HG02884 (cell line): ENCODE measurements around the gene BANP.
"Not testable (repeated sequence)": the region's sequence is repeated elsewhere in the genome, so short reads cannot be mapped to it uniquely, and the experiment has no call there.

Source experiments
- ATAC-seq: cut with Tn5 transposase; IDR thresholded peaks from one replicate; pipeline ENCODE4 v1.9.1; 2021; ENCODE audit warnings: mild to moderate bottlenecking, moderate library complexity; ENCODE audit not compliant: unreplicated experiment

The BANP gene

DNA sequence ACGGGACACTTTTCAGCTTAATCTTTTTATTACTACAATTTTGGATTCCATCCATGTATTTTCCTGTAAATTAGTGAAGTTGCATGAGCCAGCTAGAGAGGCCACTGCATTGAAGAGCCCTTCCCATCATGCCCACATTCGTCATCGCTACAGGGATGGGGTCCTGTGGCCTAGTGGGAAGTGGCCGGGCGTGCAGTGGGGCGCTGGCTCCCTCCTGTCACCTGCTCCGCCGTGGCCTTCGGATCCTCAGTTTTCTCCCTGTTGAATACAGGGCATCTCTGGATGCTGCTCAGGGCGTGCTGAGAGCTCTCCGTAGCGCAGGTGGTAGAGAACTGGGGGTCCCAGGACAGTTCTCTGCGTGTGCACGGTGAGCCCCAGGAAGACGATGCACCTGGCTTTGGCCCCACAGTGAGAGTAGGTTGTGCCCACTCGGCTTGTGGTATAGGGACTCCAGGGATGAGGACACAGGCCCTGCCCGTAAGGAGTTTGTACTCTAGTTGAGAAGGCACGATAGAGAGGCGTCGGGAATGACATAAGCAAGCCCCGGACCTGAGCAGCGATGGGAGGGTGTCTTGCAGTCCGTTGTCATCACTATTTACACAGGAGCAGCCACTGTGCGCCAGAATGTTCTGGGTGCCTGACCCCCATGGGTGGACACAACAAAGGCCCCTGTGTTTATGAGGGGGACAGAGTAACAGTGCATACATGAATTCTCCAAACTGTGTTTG, 74.8 kb downstream of the BANP start:
- not testable (repeated sequence) for ATAC-seq

DNA sequence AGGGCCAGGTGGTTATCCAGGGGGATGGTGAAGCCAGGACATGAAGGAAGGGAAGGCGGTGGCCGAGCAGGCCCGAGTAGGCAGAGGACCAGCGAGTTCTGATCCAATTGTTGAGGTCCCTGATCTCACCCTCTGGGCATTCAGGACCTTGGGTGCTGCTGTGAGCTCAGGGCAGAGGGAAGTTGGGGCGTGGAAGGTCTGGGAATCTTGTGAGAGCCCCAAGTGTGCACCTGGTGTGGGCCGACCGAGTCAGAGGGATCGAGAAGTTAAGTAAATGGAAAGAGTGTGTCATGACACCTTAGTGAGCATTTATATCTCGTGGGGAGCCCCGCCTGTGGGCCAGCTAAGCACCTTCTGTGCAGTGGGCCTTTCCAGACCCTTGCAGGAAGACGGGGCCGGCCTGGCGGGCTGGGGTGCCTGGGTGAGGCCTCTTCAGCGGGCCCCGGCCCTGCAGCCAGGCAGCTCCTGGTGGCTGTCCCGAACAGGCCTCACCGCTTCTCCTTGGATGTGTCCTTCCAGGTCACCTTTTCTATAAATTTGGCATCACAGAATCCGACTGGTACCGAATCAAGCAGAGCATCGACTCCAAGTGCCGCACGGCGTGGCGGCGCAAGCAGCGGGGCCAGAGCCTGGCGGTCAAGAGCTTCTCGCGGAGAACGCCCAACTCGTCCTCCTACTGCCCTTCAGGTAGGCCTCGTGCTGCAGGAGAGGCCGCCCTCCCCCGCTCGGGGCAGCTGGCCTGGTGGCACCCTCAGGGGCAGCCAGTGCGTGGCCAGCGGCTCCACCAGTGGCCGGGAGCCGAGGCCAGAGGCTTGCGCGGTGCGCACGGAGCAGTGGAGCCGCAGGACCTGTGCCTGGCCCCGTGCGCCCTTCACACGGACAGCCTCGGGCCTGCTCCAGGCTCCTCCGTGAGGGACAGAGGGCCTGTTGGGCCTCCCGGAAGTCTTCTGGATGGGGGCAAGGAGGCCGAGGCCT, 76.0 kb downstream of the BANP start:
- ATAC-seq = no peak

DNA sequence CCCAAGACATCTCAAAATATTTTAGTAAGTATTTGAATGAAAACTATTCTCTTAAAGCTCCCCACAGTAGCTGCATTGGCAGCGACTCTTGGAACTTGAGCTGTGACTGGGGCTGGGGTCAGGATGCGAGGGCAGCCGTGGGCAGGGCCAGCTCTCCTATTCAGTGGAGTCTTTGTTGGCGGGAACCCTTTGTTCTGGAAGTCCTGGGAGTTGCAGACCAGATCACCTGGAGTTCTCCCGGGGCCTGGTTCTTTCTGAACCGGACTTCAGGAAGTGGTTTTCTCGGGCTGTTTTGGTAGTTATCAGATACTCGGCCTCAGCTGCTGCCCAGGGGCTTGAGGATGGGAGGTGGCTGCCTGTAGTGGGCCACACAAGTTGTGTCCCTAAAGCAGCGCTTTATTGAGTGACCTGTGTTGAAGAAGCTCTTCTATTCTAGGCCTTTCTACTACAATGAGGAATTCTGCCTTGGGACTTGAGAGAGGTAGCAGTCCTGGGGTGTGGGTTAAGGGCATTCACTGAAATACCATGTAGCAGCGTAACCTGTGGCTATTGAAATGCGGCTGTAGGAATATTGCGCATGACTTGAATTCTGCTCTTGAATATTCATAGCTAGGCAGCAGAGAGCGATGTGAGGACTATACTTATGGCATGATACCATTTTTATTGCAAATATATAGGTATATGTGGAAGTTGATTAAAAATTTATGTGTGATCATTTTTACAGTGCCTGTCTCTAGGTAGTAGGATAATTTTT, 77.1 kb downstream of the BANP start:
- ATAC-seq = not testable (repeated sequence)

DNA sequence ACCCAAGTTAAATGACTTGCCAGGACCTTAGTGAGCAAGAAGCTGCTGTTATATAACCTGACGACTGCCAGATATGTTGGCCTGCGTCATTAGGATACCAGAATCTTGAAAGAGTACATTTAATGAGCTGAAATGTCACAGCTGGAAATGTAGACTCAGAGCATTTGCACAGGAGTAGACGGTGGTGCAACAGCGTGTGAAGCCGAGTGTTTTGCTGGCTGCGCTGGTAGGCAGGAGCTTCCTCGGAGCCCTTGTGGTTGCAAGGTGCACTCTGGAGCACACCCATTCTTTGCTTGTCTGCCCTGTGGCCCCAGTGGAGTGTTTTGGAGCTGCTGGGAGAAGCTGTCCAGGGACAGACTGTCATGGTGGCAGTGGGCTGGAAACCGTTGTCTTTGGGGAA, 79.3 kb downstream of the BANP start:
- ATAC-seq = no peak

DNA sequence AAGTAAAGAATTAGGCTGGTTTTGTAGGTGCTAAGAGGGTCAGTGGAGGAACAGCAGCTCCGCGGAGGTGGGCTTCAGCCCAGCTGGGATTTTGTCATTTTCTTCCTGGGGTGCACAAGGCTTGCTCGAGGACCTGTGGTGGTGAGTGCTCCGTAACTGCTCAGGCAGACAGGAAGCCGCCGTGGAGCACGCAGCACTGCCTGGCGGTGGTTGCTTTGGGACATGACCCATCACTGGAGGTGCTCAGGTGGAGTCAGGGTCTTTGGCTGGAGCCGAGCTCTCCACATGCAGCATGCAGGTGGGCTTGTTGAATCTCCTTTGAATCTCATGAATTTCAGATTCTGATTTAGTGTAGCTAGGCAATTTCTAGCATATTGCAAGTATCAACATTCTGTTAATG, 79.7 kb downstream of the BANP start:
- ATAC-seq = not testable (repeated sequence)

DNA sequence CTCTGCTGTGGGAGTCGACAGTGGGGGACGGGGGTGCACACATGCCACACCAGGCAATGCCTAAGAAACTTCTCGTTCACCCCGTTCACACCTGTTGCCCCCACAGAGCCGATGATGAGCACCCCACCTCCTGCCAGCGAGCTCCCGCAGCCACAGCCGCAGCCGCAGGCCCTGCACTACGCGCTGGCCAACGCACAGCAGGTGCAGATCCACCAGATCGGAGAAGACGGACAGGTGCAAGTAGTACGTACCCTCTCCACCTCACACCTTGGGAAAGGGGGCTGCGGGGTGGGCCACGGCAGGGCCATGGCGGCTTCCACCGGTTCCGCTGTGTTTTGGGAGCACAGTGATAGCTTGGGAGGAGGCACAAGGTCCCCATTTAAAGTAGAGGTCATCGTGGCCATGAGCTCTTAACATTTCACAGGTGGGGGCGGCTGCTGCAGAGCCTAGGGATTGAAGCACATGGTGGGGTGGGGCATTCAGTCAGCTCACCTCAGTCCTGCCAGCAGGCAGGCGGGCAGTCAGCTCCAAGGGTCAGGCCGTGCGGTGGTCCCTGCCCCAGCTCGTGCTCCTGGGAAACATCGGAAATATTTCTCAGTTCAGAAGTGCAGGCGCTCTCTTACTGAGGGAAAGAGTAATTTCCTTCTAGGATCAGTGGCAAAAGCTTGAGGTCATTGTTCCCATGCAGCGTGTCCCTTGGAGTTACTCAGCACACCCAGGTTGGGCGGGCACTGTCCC, 81.9 kb downstream of the BANP start:
- not testable (repeated sequence) for ATAC-seq

DNA sequence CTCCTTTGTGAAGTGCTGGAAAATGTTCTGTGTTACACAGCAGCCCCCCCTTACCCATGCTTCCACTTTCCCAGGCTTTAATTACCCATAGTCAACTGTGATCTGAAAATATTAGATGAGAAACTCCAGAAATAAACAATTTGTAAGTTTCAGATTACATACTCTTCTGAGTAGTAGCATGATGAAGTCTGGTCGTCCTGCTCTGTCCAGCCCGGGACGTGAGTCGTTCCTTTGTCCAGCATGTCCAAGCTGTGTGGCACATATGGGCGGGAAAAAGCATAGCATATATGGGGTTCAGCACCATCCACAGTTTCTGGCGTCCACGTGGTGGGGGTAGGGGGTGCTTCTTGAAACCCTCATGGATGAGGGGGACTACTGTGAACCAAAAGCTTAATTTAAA, 83.5 kb downstream of the BANP start:
- no peak for ATAC-seq

DNA sequence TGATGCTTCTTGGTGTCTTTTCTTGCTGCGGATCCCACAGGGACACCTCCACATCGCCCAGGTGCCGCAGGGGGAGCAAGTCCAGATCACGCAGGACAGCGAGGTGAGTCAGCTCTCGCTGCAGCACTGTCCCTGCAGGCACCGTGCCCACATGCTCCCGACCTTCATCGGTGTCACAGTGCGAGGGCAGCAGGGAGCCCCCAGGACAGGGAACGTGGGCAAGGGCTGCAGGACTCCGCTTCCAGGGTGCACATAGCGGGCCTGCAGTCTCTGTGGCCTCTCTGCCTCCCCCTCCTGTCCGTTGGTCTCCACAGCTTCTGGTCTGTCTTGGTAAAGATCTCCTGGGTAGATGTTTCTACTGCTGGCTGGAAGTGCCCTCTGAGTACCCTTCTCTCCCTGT, 84.1 kb downstream of the BANP start:
- no peak for ATAC-seq

DNA sequence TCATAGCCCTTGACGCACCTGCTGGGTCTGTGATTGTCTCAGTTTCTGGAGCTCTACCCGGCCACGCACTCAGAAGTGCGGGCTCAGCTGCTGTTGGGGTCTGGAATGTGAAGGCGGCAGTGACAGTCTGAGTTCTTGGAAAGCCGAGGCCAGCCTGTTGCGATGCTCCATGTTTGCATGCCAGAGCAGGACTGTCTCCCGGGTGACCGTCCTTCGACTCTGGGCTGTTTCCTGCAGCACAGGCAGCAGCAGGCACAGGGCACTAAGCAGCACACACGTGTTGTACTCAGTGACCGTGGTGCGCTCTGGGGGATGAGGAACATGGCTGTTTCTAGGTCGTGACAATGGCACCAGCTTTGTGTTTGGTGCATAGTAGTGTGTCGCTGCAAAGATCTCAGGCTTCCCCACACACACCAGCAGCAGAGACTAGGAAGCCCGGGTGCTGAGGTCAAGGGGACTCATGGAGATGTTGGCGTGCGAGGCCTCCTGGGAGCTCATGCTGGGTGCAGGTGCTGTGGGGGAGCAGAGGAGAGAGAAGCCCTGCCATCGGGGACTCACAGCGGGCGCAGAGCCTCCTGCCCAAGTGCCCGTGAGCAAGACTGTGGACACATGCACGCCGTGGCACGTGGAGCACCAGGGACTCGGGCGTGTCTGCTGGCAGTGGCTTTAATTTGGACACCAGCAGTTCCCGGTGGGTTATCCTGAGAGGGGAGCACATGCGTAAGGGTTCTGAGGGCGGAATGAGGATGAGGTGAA, 84.8 kb downstream of the BANP start:
- ATAC-seq = not testable (repeated sequence)

DNA sequence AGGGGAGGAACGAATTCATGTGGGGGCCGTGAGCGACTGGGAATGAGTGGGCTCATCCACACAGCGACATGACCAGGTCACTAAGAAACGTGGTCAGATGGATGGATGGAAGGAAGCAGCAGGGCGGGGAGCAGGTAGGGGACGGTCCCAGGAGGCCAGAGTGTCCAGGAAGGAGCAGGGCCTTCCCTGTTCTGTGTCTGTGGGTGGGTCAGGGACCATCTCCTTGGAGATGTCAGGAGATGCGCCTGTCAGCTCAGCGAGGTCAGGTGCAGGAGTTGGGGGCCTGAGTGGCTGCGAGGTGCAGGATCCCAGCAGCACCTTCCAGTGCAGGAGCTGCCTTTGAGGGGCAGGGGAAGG, 85.4 kb downstream of the BANP start:
- not testable (repeated sequence) for ATAC-seq

DNA sequence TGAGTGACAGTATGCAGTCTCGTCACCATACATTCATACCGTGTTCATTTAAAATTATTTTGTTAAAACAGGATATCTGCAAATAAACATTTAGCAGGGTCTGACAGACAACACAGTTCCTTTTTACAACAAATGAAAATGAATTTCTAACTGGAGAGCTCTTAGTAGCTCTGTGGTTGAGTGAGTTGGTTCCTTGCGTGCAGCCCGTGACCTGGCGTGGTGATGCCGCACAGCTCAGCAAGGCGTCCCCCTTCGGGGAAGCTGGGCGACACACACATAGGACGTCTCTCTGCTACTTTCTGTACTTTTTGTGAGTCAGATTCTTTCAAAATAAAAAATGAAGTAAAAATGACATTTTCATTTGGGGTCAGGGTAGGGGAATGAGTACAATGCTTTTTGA, 86.1 kb downstream of the BANP start:
- not testable (repeated sequence) for ATAC-seq

DNA sequence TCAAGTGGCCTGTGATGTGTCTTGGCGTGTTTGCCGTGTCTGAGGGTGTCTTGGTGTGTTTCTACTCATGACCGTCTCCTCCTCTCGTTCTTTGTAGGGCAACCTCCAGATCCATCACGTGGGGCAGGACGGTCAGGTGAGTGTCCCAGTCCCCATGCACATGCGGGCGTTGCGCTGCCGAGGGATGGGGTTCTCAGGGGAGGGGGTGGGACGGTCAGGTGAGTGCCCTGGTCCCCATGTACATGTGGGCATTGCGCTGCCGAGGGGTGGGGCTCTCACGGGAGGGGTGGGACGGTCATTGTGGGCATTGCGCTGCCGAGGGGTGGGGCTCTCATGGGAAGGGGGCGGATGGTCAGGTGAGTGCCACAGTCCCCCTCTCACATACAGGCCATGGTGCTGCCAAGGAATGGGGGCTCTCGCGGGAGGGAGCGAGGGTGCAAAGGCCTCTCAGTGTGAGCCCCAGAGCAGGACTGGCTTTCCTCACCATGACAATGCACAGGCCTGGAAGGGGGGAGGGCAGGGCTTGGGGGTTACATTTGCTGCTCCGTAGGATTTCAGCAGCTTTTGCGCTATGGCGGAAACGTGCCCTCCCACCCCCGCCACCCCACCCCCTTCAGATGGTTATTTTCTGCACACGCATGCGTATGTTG, 86.8 kb downstream of the BANP start:
- ATAC-seq = not testable (repeated sequence)

DNA sequence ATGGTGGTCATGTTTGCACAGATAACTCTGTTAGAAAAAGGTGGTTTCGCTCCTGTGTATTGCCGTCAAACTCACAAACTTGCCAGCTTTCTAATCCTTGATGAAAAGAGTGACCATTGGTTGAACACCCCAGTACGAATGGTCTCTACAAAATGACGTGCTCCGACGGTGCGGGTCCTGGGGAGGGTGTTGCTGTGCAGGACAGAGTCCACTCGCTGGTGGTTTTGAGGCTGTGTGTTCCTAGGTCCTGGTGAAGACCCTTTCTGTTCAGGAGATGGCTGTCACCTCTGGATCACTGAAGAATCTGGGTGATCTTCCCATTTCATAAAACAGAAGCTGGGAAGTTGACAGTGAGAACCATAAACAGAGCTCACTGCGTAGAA, 87.3 kb downstream of the BANP start:
- ATAC-seq = not testable (repeated sequence)

DNA sequence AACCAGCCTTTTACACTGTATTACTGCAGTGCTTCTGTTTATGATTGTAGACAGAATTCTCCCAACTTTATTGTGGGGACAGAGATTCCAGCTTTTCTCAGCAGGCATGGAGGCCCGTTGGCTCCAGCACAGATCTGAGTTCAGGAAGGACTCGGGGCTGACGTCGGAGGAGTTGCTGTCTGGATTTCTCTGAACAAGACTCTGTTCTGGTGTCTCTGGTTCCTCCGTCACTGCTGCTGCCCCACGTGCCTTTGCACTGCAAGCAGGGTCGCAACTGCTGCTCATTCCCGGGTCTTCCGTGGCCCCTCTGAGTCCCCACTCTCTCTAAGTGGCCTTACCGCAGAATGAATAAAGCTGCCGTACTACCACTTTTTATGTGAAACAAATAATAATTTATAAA, 88.4 kb downstream of the BANP start:
- no peak for ATAC-seq

DNA sequence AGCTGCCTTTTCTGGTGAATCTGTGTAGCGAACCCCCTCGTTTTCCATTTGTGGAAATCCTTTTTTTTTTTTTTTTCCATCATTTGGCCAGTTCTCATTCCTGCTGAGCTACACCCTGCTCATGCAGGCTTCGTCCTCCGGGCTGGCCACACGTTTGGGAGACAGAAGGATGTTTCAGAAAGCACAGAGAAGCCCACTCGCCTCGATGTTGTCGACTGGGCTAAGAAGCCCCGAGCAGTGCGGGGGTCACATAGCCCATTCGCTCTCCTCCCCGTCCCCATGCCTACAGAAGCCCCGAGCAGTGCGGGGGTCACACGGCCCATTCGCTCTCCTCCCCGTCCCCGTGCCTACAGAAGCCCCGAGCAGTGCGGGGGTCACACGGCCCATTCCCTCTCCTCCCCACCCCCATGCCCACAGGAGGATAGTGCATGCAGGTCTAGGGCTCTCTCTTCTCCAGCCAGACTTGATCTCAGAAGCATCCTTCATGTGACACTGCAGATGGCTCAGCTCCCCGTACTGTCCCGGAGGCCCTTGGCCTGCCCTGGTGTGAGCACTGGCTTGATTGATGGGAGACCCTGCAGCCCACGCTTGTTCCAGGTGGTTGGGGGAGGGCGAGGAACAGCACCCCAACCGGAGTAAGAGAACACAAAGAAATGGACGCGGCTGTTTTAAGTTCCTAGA, 89.1 kb downstream of the BANP start:
- not testable (repeated sequence) for ATAC-seq

DNA sequence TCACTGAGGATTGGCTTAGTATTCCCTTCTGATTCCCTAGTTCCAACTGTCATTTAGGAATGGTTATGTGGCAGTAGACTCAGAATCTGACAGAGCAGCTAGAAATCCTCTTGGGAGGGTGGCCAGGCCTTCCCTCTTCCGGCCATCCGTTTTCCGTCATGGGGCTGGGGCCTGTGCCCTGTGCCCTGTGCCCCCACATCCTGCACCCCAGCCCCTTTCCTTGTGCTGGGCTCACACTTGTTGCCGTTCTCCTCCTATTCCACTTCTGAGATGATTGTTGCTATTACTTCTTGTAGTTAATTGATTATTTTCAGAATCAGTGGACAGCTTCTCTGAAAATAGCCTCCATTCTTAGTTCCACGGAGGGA, 89.6 kb downstream of the BANP start:
- not testable (repeated sequence) for ATAC-seq

DNA sequence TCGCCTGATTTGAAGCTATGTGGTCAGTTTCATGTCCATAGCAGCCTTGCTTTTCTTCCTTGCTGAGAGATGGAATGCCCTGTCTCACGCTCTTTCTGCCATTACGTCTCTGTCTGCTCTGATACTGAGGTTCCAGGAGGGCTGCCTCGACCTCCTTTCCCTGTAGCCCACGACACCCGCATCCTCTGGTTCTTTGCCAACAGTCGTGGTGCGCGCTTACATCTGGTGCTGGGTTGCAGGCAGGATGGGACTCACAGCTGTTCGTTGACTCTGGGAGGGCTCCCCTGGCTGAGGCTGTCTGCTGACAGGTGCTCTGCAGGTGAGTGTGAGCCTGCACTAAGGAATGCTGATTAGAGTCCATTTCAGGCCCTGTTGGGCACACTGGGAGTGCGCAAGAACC, 90.3 kb downstream of the BANP start:
- ATAC-seq = not testable (repeated sequence)

DNA sequence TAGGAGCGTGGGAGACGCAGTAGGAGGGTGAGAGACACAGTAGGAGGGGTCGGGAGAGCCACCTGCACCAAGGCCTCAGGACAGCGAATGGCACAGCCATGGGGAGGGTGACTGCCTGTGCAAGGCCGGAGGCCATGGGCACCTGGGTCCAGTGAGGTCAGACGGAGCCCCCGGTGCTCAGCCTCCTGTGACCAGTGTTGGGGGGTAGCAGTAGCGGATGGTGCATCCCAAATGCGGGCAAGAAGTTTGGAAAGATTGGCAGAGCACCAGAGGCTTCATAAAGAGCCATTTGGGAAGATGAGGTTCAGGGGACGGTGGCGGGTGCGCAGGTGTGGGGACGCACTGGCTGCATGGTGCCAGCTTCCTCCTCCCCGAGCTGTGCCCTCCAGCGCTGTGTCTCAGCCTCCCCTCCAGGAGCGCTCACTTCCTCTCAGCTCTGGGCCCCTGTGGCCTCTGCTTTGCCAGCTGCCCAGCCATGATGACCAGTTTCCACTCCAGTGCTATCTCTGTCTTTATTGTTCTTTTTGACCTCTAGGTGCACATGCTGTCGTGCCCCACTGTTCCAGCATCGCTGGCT, 90.8 kb downstream of the BANP start:
- ATAC-seq = not testable (repeated sequence)
